ENCODE data around the gene GMNN.
A peak's percentile ranks its signal among the peaks of the same experiment; 100 is the strongest.
"Not testable (repeated sequence)": the region's sequence is repeated elsewhere in the genome, so short reads cannot be mapped to it uniquely, and the experiment has no call there.

The GMNN gene

GRCh38 chr6:24763578-24763977 lies 11.2 kb upstream of the GMNN start:
- no peak for DNase-seq

GRCh38 chr6:24764833-24765828 lies 9.6 kb upstream of the GMNN start:
- not testable (repeated sequence) for DNase-seq

GRCh38 chr6:24765968-24766367 lies 8.8 kb upstream of the GMNN start:
- not testable (repeated sequence) for DNase-seq

- DNase-seq, result peak in 2 of 6 experiments; percentile 20 to 41
Measured at GRCh38 chr6:24766680-24767462, 7.9 kb upstream of the GMNN start.

GRCh38 chr6:24768361-24768760 lies 6.4 kb upstream of the GMNN start:
- no peak for DNase-seq

GRCh38 chr6:24775520-24776058 lies 852 bp downstream of the GMNN start:
- peak in 1 of 6 experiments; percentile 6 for DNase-seq

GRCh38 chr6:24777227-24777626 lies 2.5 kb downstream of the GMNN start:
- DNase-seq, result no peak

- no peak for DNase-seq
Measured at GRCh38 chr6:24778121-24778520, 3.4 kb downstream of the GMNN start.

GRCh38 chr6:24778878-24779277 lies 4.1 kb downstream of the GMNN start:
- DNase-seq, result no peak

- DNase-seq, result no peak
Measured at GRCh38 chr6:24779416-24780016, 4.8 kb downstream of the GMNN start.

- DNase-seq, result no peak
Measured at GRCh38 chr6:24780206-24780605, 5.5 kb downstream of the GMNN start.

- no peak for DNase-seq
Measured at GRCh38 chr6:24788031-24788665, 13.4 kb downstream of the GMNN start.

GRCh38 chr6:24795106-24795505 lies 20.4 kb downstream of the GMNN start:
- DNase-seq, result no peak

- DNase-seq, result no peak
Measured at GRCh38 chr6:24796616-24797290, 22.0 kb downstream of the GMNN start.

GRCh38 chr6:24797596-24798216 lies 23.0 kb downstream of the GMNN start:
- DNase-seq, result no peak

- DNase-seq, result peak in 1 of 6 experiments; percentile 19
Measured at GRCh38 chr6:24798740-24799540, 24.2 kb downstream of the GMNN start, which contains the start of gene ARMH2. Gene ARMH2, minus strand, starts transcription at chr6:24798917. Its CDS starts 60 bp downstream, at chr6:24798857.

- no peak for DNase-seq
Measured at GRCh38 chr6:24799541-24799915, 24.8 kb downstream of the GMNN start.

- peak in 1 of 6 experiments; percentile 22 for DNase-seq
Measured at GRCh38 chr6:24802271-24803059, 27.7 kb downstream of the GMNN start.

- no peak for DNase-seq
Measured at GRCh38 chr6:24807584-24807983, 32.8 kb downstream of the GMNN start.

- no peak for DNase-seq
Measured at GRCh38 chr6:24809728-24810127, 35.0 kb downstream of the GMNN start.
